Measurements from ENCODE around the gene TFAP2A.

DNA sequence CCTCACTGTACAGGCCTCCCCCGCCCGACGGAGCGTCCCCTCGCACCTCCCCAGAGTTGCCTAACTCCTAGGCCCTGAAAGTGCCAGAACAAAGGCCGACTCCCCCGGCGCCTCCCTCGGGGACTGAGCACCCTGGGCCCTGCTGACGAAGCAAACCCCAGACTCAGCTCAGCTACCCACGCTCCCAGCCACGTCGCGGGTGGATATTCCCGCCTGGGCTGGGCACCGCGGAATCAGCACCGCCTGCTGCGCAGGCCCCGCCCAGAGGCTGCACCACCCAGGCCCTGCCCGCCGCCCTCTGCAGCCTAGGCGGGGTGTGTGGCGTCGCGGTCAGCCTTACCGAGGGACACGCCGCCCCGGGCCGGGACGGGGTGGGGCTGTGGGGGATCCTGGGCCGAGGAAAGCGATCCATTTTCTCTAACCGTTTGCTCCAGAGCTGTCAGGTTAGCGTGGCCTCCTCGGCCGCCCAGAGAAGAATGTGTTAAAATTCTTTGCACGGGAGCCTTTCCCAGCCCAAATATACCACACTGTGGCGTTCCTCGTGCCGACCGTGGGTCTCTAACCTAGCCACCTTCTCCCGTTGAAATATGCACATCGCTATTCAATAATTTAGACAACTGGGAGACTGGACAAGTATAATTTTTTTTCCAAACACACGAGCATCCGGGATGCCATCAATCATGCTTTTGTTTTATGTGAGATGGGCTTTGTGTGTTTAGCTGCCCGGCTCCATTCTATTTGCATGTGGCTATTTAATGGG, 31.4 kb downstream of the TFAP2A start:
- TF ChIP-seq CEBPB (IDR thresholded peaks at IDR 0.05) = peak in 1 of 2 experiments; percentile 24; a peak in 2 of 4 replicates
- TF ChIP-seq REST (IDR thresholded peaks at IDR 0.05) = no peak
- TF ChIP-seq RNF2 (IDR thresholded peaks at IDR 0.05; ENCODE audit: borderline replicate concordance, low read depth) = no peak
- TF ChIP-seq, protein P1, sequence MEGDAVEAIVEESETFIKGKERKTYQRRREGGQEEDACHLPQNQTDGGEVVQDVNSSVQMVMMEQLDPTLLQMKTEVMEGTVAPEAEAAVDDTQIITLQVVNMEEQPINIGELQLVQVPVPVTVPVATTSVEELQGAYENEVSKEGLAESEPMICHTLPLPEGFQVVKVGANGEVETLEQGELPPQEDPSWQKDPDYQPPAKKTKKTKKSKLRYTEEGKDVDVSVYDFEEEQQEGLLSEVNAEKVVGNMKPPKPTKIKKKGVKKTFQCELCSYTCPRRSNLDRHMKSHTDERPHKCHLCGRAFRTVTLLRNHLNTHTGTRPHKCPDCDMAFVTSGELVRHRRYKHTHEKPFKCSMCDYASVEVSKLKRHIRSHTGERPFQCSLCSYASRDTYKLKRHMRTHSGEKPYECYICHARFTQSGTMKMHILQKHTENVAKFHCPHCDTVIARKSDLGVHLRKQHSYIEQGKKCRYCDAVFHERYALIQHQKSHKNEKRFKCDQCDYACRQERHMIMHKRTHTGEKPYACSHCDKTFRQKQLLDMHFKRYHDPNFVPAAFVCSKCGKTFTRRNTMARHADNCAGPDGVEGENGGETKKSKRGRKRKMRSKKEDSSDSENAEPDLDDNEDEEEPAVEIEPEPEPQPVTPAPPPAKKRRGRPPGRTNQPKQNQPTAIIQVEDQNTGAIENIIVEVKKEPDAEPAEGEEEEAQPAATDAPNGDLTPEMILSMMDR (IDR thresholded peaks at IDR 0.05) = no peak
- TF ChIP-seq, protein P2, sequence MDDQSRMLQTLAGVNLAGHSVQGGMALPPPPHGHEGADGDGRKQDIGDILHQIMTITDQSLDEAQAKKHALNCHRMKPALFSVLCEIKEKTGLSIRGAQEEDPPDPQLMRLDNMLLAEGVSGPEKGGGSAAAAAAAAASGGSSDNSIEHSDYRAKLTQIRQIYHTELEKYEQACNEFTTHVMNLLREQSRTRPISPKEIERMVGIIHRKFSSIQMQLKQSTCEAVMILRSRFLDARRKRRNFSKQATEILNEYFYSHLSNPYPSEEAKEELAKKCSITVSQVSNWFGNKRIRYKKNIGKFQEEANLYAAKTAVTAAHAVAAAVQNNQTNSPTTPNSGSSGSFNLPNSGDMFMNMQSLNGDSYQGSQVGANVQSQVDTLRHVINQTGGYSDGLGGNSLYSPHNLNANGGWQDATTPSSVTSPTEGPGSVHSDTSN (IDR thresholded peaks at IDR 0.05) = no peak
- TF ChIP-seq POLR2A (IDR thresholded peaks at IDR 0.05; ENCODE audit: low read length) = no peak; the same call in none of the 2 replicates
- no peak for TF ChIP-seq RFX5 (IDR thresholded peaks at IDR 0.05)
- TF ChIP-seq FOSL2 (IDR thresholded peaks at IDR 0.05) = no peak
- TF ChIP-seq FOSL2 (CRISPR knock-in tag; IDR thresholded peaks at IDR 0.05) = no peak
- no peak for TF ChIP-seq EP300 (IDR thresholded peaks at IDR 0.05)
- TF ChIP-seq, protein P3, sequence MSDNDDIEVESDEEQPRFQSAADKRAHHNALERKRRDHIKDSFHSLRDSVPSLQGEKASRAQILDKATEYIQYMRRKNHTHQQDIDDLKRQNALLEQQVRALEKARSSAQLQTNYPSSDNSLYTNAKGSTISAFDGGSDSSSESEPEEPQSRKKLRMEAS (IDR thresholded peaks at IDR 0.05) = peak; percentile 82
